ENCODE measurements around the gene KCNIP1.

DNA sequence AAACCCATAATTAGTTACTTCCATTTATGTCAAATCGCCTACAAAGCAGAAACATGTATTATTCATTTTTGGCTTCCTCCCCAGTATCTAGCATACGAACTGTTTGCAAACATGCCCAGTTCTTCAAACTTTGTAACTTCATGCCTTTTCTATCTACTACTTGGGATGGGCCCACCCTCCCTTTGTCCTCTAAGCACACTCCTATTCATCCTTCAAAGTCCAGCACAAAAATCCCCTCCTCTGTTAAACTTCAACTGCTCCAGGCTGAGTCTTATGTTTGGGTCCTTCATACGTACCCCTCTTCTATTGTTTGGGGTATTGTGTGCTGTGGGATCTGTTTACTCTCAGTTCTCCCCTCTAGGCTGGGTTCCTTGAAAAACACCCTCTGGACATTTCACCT lies 55.5 kb downstream of the KCNIP1 start:
- TF ChIP-seq, protein P1, sequence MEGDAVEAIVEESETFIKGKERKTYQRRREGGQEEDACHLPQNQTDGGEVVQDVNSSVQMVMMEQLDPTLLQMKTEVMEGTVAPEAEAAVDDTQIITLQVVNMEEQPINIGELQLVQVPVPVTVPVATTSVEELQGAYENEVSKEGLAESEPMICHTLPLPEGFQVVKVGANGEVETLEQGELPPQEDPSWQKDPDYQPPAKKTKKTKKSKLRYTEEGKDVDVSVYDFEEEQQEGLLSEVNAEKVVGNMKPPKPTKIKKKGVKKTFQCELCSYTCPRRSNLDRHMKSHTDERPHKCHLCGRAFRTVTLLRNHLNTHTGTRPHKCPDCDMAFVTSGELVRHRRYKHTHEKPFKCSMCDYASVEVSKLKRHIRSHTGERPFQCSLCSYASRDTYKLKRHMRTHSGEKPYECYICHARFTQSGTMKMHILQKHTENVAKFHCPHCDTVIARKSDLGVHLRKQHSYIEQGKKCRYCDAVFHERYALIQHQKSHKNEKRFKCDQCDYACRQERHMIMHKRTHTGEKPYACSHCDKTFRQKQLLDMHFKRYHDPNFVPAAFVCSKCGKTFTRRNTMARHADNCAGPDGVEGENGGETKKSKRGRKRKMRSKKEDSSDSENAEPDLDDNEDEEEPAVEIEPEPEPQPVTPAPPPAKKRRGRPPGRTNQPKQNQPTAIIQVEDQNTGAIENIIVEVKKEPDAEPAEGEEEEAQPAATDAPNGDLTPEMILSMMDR (IDR thresholded peaks at IDR 0.05), result no peak
- TF ChIP-seq POLR2A (IDR thresholded peaks at IDR 0.05), result no peak

Measured in heart left ventricle (tissue), 13 donors.